Fibroblast of the aortic adventitia (primary cell): ENCODE measurements around the gene NADSYN1. TPM values are rescaled to one million over a fixed set of nuclear protein-coding genes. Genes with fewer than 3 reads are reported as not detected.

Experiments
- DNase-seq: peaks from one replicate; pipeline ENCODE4 v3.0.0-alpha.2; 2010; ENCODE audit warnings: low read depth
- H3K4me3 ChIP-seq: 2 replicates; pipeline ENCODE4 v1.5.1; 2011; ENCODE audit warnings: low read depth, mild to moderate bottlenecking, control low read depth, low read length, moderate library complexity
- total RNA-seq: library from RNA; depleted of rRNA; stranded (reverse); fragments of >200 nt; gene quantifications from 2 replicates; pipeline ENCODE4 v1.2.3, GENCODE V29; 2012; ENCODE audit warnings: low replicate concordance
- TF ChIP-seq, protein P1 (sequence below): IDR thresholded peaks from 2 replicates; pipeline ENCODE4 v1.5.1; 2011; ENCODE audit warnings: mild to moderate bottlenecking, low read length, control low read depth, inconsistent platforms; ENCODE audit not compliant: insufficient read depth

The NADSYN1 gene
- total RNA-seq, 1 donor: 50.9 TPM

DNA sequence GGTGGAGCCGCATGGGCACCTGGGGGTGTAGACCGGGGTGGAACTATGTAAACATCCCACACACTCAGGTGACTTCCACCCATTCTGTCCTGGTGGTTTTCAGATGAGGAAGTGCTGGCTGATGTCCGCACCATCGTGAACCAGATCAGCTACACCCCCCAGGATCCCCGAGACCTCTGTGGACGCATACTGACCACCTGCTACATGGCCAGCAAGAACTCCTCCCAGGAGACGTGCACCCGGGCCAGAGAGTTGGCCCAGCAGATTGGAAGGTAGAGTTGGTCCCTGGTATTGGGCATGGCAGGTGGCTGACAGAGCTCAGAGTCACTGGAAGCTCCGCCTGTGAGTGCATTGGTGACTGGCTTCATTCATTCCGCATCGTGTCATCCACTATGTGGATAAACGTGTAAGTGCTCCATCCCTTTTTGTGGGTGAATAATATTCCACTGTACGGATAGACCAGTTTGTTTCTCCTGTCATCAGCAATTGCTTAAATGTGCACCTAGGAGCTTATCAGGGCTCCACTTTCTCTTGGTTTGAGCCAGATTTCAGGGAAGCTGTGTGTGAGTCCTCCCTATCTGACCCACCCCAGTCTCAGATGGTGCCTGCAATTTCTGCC lies 29.9 kb downstream of the NADSYN1 start:
- no peak overlapping the region for H3K4me3 ChIP-seq
- TF ChIP-seq, protein P1, sequence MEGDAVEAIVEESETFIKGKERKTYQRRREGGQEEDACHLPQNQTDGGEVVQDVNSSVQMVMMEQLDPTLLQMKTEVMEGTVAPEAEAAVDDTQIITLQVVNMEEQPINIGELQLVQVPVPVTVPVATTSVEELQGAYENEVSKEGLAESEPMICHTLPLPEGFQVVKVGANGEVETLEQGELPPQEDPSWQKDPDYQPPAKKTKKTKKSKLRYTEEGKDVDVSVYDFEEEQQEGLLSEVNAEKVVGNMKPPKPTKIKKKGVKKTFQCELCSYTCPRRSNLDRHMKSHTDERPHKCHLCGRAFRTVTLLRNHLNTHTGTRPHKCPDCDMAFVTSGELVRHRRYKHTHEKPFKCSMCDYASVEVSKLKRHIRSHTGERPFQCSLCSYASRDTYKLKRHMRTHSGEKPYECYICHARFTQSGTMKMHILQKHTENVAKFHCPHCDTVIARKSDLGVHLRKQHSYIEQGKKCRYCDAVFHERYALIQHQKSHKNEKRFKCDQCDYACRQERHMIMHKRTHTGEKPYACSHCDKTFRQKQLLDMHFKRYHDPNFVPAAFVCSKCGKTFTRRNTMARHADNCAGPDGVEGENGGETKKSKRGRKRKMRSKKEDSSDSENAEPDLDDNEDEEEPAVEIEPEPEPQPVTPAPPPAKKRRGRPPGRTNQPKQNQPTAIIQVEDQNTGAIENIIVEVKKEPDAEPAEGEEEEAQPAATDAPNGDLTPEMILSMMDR: no peak
- no peak for DNase-seq

DNA sequence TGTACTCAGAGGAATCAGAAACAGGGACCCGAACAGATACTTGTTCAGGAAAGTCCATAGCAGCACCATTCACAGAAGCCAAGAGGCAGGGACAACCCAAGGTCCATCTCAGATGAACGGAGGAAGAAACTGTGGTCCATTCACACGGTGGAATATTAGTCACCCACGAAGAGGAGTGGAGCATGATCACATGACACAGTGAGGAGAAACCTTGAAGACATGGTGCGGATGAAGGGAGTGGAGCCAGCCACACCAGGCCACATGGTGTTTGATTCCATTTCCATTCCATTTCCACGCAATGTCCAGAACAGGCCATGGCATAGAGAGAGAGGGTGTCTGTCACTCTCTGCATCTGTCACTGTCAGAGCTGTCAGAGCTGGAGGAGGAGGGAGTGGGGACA lies 30.7 kb downstream of the NADSYN1 start:
- no peak overlapping the region for H3K4me3 ChIP-seq
- TF ChIP-seq, protein P1: no peak
- no peak for DNase-seq

DNA sequence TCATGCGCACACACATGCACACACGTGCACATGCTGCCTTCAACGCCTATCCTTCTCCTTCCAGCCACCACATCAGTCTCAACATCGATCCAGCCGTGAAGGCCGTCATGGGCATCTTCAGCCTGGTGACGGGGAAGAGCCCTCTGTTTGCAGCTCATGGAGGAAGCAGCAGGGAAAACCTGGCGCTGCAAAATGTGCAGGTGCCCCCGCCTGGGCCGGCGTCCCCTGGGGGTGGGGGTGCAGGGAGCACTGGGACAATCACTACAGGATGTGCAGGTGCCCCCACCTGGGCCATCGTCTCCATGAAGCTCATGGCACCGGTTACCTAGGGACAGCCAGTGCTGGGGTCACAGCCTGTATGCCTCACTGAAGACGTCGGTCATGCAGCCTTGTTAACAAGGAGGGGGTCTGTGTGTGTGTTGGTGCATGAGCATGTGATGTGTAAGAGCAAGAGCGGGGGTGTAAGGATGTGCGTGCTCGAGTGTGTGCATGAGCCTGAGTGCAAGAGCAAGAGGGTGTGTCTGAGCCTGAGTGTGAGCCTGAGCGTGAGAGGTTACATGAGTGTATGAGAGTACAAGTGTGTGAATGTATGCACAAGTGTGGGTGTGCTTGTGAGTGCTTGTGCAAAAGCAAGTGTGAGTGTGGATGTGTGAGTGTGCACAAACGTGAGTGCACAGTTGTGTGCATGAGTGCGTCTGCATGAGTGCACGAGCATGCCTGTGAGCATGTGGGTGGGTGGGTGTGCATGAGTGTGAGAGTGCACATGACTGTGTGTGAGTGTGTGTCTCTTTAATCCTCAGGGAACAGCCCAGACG lies 31.5 kb downstream of the NADSYN1 start:
- DNase-seq: no peak
- H3K4me3 ChIP-seq: no peak overlapping the region
- TF ChIP-seq, protein P1: no peak

DNA sequence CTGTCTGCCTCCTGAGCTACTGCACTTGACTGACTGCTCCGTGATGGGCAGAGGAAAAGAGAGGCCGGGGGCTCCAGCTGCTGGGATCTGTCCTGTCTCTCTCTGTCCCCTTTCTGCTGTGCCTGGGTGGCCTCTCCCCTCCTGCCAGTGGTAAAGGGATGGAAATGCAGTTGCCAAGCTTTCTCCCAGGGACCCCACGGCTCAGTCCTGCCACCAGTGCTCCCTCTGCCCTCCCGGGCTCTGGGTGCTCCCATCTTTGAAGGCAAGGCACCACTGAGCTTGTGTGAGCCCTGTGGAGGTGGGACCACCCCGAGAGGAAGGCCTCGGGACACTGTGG lies 32.0 kb downstream of the NADSYN1 start:
- TF ChIP-seq, protein P1: no peak
- no peak for DNase-seq
- H3K4me3 ChIP-seq: no peak overlapping the region

DNA sequence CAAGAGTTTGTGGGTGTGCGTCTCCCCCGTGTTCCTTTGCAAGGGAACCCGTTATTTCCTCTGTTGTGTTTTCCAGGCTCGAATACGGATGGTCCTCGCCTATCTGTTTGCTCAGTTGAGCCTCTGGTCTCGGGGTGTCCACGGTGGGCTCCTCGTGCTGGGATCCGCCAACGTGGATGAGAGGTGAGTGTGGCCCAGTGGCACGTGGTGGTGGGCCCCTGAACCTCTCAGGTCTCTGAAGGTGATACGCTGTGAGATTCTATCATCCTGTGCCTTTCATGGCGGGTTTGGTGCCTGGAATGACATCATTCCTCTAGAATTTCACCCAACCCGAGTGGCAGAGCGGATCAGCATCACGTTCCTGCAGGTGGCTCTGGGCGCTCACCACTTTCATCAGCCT lies 32.5 kb downstream of the NADSYN1 start:
- TF ChIP-seq, protein P1: no peak
- no peak for DNase-seq
- no peak overlapping the region for H3K4me3 ChIP-seq

DNA sequence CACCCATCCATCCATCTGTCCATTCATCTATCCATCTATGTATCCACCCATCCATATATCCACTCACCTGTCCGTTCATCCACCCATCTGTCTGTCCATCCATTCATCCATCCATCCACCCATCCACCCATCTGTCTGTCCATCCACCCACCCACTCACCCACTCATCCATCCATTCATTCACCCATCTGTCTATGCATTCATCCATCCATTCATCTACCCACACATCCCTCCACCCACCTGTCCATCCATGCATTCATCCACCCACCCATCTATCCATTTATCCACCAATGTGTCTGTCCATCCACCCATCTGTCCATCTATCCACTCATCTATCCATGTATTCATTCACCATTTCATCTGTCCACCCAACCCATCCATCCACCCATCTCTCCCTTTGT lies 33.3 kb downstream of the NADSYN1 start:
- TF ChIP-seq, protein P1: no peak
- H3K4me3 ChIP-seq: no peak overlapping the region
- no peak for DNase-seq
